HAP-1 (cell line): Measurements from ENCODE around the gene SKAP1.
A peak's percentile ranks its signal among the peaks of the same experiment; 100 is the strongest.

Experiments used
- DNase-seq, 2 experiments: peaks; one replicate each; pipeline ENCODE4 v3.0.0-alpha.2; 2016 to 2020; ENCODE audit warnings: low spot score in 2 of 2
- H3K27me3 ChIP-seq: fragments of 250-450 bp; sonication (Bioruptor Pico); 2 replicates; pipeline ENCODE4 v1.5.1; 2020; ENCODE audit warnings: low read depth, mild to moderate bottlenecking, moderate library complexity
- H3K36me3 ChIP-seq: fragments of 250-450 bp; sonication (Bioruptor Pico); replicated peaks from 2 replicates; pipeline ENCODE4 v1.5.1; 2020; ENCODE audit warnings: mild to moderate bottlenecking
- H3K4me1 ChIP-seq: fragments of 250-450 bp; sonication (Bioruptor Pico); 2 replicates; pipeline ENCODE4 v1.5.1; 2020; ENCODE audit warnings: mild to moderate bottlenecking
- H3K4me3 ChIP-seq: fragments of 250-450 bp; sonication (Bioruptor Pico); 2 replicates; pipeline ENCODE4 v1.5.1; 2020; ENCODE audit warnings: mild to moderate bottlenecking, moderate library complexity
- H3K9me3 ChIP-seq: fragments of 250-450 bp; sonication (Bioruptor Pico); 2 replicates; pipeline ENCODE4 v1.5.1; 2020; ENCODE audit warnings: mild to moderate bottlenecking, moderate library complexity
- in situ Hi-C: fragments of 300-500 bp; cut with MboI; formaldehyde crosslinking; loops from 3 replicates; pipeline ENCODE4 v1.14.3; 2020; ENCODE audit warnings: low sequenced_read_pairs, inconsistent platforms, mixed read lengths

SKAP1 gene

GRCh38 chr17:48180842-48181629 is 249.0 kb downstream of the SKAP1 start:
- no peak for DNase-seq
- in situ Hi-C loops = no loop called here
- Histone ChIP-seq H3K27me3 (peaks cover 16% of the 10 kb centered on the region), H3K36me3 (no peaks in the 10 kb centered on the region), H3K4me1 (peaks cover 14% of the 10 kb centered on the region), H3K9me3 (no peaks in the 10 kb centered on the region), H3K4me3 (no peak overlapping the region)

- Histone ChIP-seq H3K27me3 (0 out of 2 replicates have a peak, but pooled peaks cover 2% of the 10 kb centered on the region), H3K9me3 (no peaks in the 10 kb centered on the region), H3K36me3 (no peaks in the 10 kb centered on the region), H3K4me3 (no peak overlapping the region), H3K4me1 (peaks cover 14% of the 10 kb centered on the region)
- in situ Hi-C loops = no loop called here
- DNase-seq = peak; percentile 68 to 86
These were observed 250.7 kb downstream of the SKAP1 start for GRCh38 chr17:48179071-48179945.

- peaks cover 4% of the 10 kb centered on the region for H3K27me3 ChIP-seq
- DNase-seq = no peak
- H3K4me3 ChIP-seq = no peak overlapping the region
- no peaks in the 10 kb centered on the region for H3K36me3 ChIP-seq
- peaks cover 14% of the 10 kb centered on the region for H3K4me1 ChIP-seq
- no peaks in the 10 kb centered on the region for H3K9me3 ChIP-seq
- in situ Hi-C loops = no loop called here
These were observed 251.7 kb downstream of the SKAP1 start for GRCh38 chr17:48178317-48178716.

- H3K9me3 ChIP-seq = no peaks in the 10 kb centered on the region
- peaks cover 14% of the 10 kb centered on the region for H3K4me1 ChIP-seq
- in situ Hi-C loops = no loop called here
- H3K36me3 ChIP-seq = no peaks in the 10 kb centered on the region
- H3K27me3 ChIP-seq = peaks cover 3% of the 10 kb centered on the region
- no peak overlapping the region for H3K4me3 ChIP-seq
- no peak for DNase-seq
These were observed 252.2 kb downstream of the SKAP1 start for GRCh38 chr17:48177816-48178215.

GRCh38 chr17:48176471-48176855 is 253.6 kb downstream of the SKAP1 start:
- no peaks in the 10 kb centered on the region for H3K36me3 ChIP-seq
- no peak for DNase-seq
- no peak overlapping the region for H3K4me3 ChIP-seq
- in situ Hi-C loops = no loop called here
- no peaks in the 10 kb centered on the region for H3K9me3 ChIP-seq
- peaks cover 3% of the 10 kb centered on the region for H3K27me3 ChIP-seq
- peaks cover 14% of the 10 kb centered on the region for H3K4me1 ChIP-seq

GRCh38 chr17:48175692-48176470 is 254.1 kb downstream of the SKAP1 start:
- Histone ChIP-seq H3K4me1 (peaks cover 14% of the 10 kb centered on the region), H3K27me3 (peaks cover 3% of the 10 kb centered on the region), H3K9me3 (no peaks in the 10 kb centered on the region), H3K36me3 (no peaks in the 10 kb centered on the region), H3K4me3 (no peak overlapping the region)
- in situ Hi-C loops = no loop called here
- no peak for DNase-seq

GRCh38 chr17:48174833-48175523 is 255.0 kb downstream of the SKAP1 start:
- no peak for DNase-seq
- no peaks in the 10 kb centered on the region for H3K36me3 ChIP-seq
- H3K9me3 ChIP-seq = no peaks in the 10 kb centered on the region
- no peak overlapping the region for H3K4me3 ChIP-seq
- H3K4me1 ChIP-seq = peaks cover 14% of the 10 kb centered on the region
- in situ Hi-C loops = no loop called here
- H3K27me3 ChIP-seq = peaks cover 3% of the 10 kb centered on the region

- H3K9me3 ChIP-seq = no peaks in the 10 kb centered on the region
- DNase-seq = no peak
- peaks cover 16% of the 10 kb centered on the region for H3K27me3 ChIP-seq
- H3K36me3 ChIP-seq = no peaks in the 10 kb centered on the region
- no peak overlapping the region for H3K4me3 ChIP-seq
- in situ Hi-C loops = no loop called here
- H3K4me1 ChIP-seq = no peaks in the 10 kb centered on the region
These were observed 256.6 kb downstream of the SKAP1 start for GRCh38 chr17:48173191-48173984.

- Histone ChIP-seq H3K4me1 (no peaks in the 10 kb centered on the region), H3K9me3 (no peaks in the 10 kb centered on the region), H3K4me3 (no peak overlapping the region), H3K36me3 (no peaks in the 10 kb centered on the region), H3K27me3 (peaks cover 39% of the 10 kb centered on the region)
- in situ Hi-C loops = no loop called here
- no peak for DNase-seq
These were observed 260.1 kb downstream of the SKAP1 start for GRCh38 chr17:48169926-48170325.

- Histone ChIP-seq H3K36me3 (no peaks in the 10 kb centered on the region), H3K4me3 (no peak overlapping the region), H3K27me3 (peaks cover 32% of the 10 kb centered on the region), H3K9me3 (no peaks in the 10 kb centered on the region), H3K4me1 (peaks cover 3% of the 10 kb centered on the region)
- no peak for DNase-seq
- in situ Hi-C loops = no loop called here
These were observed 266.2 kb downstream of the SKAP1 start for GRCh38 chr17:48163809-48164208.

GRCh38 chr17:48162946-48163506 is 267.0 kb downstream of the SKAP1 start:
- Histone ChIP-seq H3K4me3 (no peak overlapping the region), H3K9me3 (no peaks in the 10 kb centered on the region), H3K36me3 (no peaks in the 10 kb centered on the region), H3K27me3 (peaks cover 26% of the 10 kb centered on the region), H3K4me1 (peaks cover 3% of the 10 kb centered on the region)
- in situ Hi-C loops = no loop called here
- peak in 1 of 2 experiments; percentile 41 for DNase-seq

GRCh38 chr17:48162306-48162934 is 267.6 kb downstream of the SKAP1 start:
- Histone ChIP-seq H3K9me3 (no peaks in the 10 kb centered on the region), H3K4me3 (no peak overlapping the region), H3K36me3 (no peaks in the 10 kb centered on the region), H3K27me3 (peaks cover 21% of the 10 kb centered on the region), H3K4me1 (peaks cover 3% of the 10 kb centered on the region)
- no peak for DNase-seq
- in situ Hi-C loops = no loop called here
